Osteoblast (primary cell): ENCODE results near the gene VAC14. TPM values are rescaled to one million over a fixed set of nuclear protein-coding genes. Genes with fewer than 3 reads are reported as not detected.

Experiments
- DNase-seq: peaks from one replicate; pipeline ENCODE4 v3.0.0; 2011; ENCODE audit warnings: low spot score, mixed read lengths; ENCODE audit not compliant: insufficient read length; ENCODE audit errors: missing footprints
- H2AFZ ChIP-seq: 2 replicates; pipeline ENCODE4 v1.6.0; 2011; ENCODE audit warnings: mild to moderate bottlenecking, low read length
- H3K27ac ChIP-seq: 2 replicates; pipeline ENCODE4 v1.5.1; 2011; ENCODE audit warnings: mild to moderate bottlenecking, low read depth, low read length, moderate library complexity
- H3K27me3 ChIP-seq: 2 replicates; pipeline ENCODE4 v1.6.0; 2012; ENCODE audit warnings: mild to moderate bottlenecking, control low read depth, inconsistent platforms, low read length, moderate library complexity; ENCODE audit not compliant: insufficient read depth
- H3K36me3 ChIP-seq: 2 replicates; pipeline ENCODE4 v1.5.1; 2011; ENCODE audit warnings: mild to moderate bottlenecking, low read length, control low read depth, moderate library complexity; ENCODE audit not compliant: insufficient read depth
- H3K4me1 ChIP-seq: 2 replicates; pipeline ENCODE4 v1.5.1; 2011; ENCODE audit warnings: mild to moderate bottlenecking, low read length, control low read depth, moderate library complexity; ENCODE audit not compliant: insufficient read depth
- H3K4me2 ChIP-seq: 2 replicates; pipeline ENCODE4 v1.6.0; 2011; ENCODE audit warnings: mild to moderate bottlenecking, low read length; ENCODE audit not compliant: insufficient read depth
- H3K4me3 ChIP-seq: fragments of 200-600 bp; sonication (generic); 3 replicates; pipeline ENCODE4 v1.5.1; 2012; ENCODE audit warnings: mild to moderate bottlenecking, low read length, inconsistent platforms; ENCODE audit not compliant: insufficient read depth
- H3K79me2 ChIP-seq: 2 replicates; pipeline ENCODE4 v1.6.0; 2012; ENCODE audit warnings: mild to moderate bottlenecking, low read length, control low read depth, inconsistent platforms; ENCODE audit not compliant: insufficient read depth
- H3K9me3 ChIP-seq: 2 replicates; pipeline ENCODE4 v1.5.1; 2011; ENCODE audit warnings: low read depth, low read length, control low read depth
- H4K20me1 ChIP-seq: 2 replicates; pipeline ENCODE4 v1.6.0; 2012; ENCODE audit warnings: mild to moderate bottlenecking, low read length, control low read depth; ENCODE audit not compliant: insufficient read depth
- total RNA-seq: library from RNA; depleted of rRNA; stranded (reverse); fragments of >200 nt; gene quantifications from 2 replicates; pipeline ENCODE4 v1.2.3, GENCODE V29; 2012
- TF ChIP-seq, protein P1 (sequence below): IDR thresholded peaks from 2 replicates; pipeline ENCODE4 v1.5.1; 2011; ENCODE audit warnings: mild to moderate bottlenecking, low read depth, low read length, moderate library complexity; ENCODE audit errors: extremely low read depth

Gene VAC14
- total RNA-seq, 1 donor: 72.7 TPM

DNA sequence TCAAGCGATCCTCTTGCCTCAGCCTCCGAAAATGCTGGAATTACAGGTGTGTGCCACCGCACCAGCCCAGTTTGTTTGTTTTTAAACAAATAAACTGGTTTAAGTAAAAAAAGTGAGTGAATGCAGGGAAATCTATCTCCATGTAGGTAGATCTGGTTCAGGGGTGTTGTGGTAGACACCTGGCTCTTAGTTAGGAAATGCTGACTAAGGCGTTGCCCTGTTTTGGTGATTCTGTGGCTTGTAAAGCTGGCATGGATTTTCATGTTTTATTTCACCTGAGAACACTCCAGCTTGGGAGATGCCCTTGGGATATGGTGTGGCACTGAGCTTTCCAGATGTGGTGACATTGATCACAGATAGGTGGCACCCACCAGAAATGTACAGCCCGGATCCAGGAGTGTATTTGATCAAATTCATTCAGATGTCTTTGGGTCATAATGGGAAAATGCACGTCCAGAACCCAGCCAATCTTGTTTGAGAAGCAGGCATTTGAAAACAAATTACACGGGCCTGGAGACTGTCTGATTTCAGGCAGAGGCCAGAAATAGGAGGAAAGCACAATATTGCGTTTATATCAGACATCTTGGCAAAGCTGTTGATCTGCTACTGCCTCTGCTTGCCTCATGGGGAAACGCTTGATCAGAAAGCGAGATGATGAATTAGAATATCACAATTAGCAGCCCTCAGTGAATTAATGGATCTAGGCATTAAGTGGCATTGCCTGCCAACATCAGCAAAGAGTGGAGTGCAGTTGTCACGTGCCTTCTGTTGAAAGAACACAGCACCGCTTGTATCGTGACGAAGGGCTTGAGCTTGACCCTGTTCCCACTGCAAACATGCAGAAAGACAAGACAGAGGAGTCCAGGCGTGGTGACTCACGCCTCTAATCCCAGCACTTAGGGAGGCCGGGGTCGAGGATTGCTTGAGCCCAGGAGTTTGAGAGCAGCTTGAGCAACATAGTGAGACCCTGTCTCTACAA, 161.9 kb downstream of the VAC14 start:
- H2AFZ ChIP-seq: peak overlapping the region; percentile 37
- H3K79me2 ChIP-seq: no peaks in the 10 kb centered on the region
- no peaks in the 10 kb centered on the region for H3K9me3 ChIP-seq
- peak overlapping the region; percentile 51 for H3K4me2 ChIP-seq
- peak overlapping the region; percentile 75 for H3K27ac ChIP-seq
- H3K4me3 ChIP-seq: no peak overlapping the region
- peak; percentile 54 for DNase-seq
- H3K4me1 ChIP-seq: peaks cover 25% of the 10 kb centered on the region
- no peaks in the 10 kb centered on the region for H3K27me3 ChIP-seq
- no peaks in the 10 kb centered on the region for H4K20me1 ChIP-seq
- H3K36me3 ChIP-seq: no peaks in the 10 kb centered on the region
- TF ChIP-seq, protein P1, sequence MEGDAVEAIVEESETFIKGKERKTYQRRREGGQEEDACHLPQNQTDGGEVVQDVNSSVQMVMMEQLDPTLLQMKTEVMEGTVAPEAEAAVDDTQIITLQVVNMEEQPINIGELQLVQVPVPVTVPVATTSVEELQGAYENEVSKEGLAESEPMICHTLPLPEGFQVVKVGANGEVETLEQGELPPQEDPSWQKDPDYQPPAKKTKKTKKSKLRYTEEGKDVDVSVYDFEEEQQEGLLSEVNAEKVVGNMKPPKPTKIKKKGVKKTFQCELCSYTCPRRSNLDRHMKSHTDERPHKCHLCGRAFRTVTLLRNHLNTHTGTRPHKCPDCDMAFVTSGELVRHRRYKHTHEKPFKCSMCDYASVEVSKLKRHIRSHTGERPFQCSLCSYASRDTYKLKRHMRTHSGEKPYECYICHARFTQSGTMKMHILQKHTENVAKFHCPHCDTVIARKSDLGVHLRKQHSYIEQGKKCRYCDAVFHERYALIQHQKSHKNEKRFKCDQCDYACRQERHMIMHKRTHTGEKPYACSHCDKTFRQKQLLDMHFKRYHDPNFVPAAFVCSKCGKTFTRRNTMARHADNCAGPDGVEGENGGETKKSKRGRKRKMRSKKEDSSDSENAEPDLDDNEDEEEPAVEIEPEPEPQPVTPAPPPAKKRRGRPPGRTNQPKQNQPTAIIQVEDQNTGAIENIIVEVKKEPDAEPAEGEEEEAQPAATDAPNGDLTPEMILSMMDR: peak; percentile 9

Other genes with a start within 250 kb of the VAC14 start
- 5.6 and 9.4 TPM in 2 replicates for gene IL34, start 154.6 kb downstream of the VAC14 start, total RNA-seq
- gene MTSS2, start 115.1 kb downstream of the VAC14 start, total RNA-seq: 54.2 and 56.5 TPM in 2 replicates